ENCODE results near the gene CEACAM5. TPM values are rescaled to one million over a fixed set of nuclear protein-coding genes. Genes with fewer than 3 reads are reported as not detected.

Gene CEACAM5
- total and polyA plus RNA-seq, 2 donors from 2014 or later, result not detected

- Histone ChIP-seq H3K27ac (ENCODE audit: low read depth in 2 of 2, low read length in 2 of 2) (no peak overlapping the region), H3K27me3 (ENCODE audit: control insufficient read depth, insufficient read depth, low read length) (no peaks in the 10 kb centered on the region)
- intact Hi-C loops (cut with DNase I), result no loop called here
Observed at GRCh38 chr19:41688687-41689086, 19.7 kb upstream of the CEACAM5 start.

GRCh38 chr19:41689993-41690800 lies 18.2 kb upstream of the CEACAM5 start:
- no peak overlapping the region for H3K27ac ChIP-seq (ENCODE audit: low read depth in 2 of 2, low read length in 2 of 2)
- no peaks in the 10 kb centered on the region for H3K27me3 ChIP-seq (ENCODE audit: control insufficient read depth, insufficient read depth, low read length)
- no peak overlapping the region for H3K9ac ChIP-seq (ENCODE audit: low read length in 3 of 3)
- H3K4me1 ChIP-seq (ENCODE audit: control insufficient read depth in 2 of 3, insufficient read depth in 2 of 3, low read depth in 1 of 3, low read length in 3 of 3), result no peaks in the 10 kb centered on the region
- intact Hi-C loops (cut with DNase I), result no loop called here
- DNase-seq, result no peak
- no peak for TF ChIP-seq CTCF (IDR thresholded peaks at IDR 0.05; ENCODE audit: borderline replicate concordance, extremely low read depth, insufficient read depth)
- no peak overlapping the region for H3K4me3 ChIP-seq (ENCODE audit: low read length in 3 of 3)
- no peak for FAIRE-seq
- H3K36me3 ChIP-seq (ENCODE audit: control insufficient read depth in 2 of 3, insufficient read depth in 3 of 3, low read length in 3 of 3), result no peaks in the 10 kb centered on the region
- H3K9me3 ChIP-seq (ENCODE audit: control insufficient read depth in 2 of 3, insufficient read depth in 1 of 3, low read length in 3 of 3), result no peaks in the 10 kb centered on the region

More at GRCh38 chr19:41688687-41689086, 19.7 kb upstream of the CEACAM5 start:
- no peak for TF ChIP-seq CTCF (IDR thresholded peaks at IDR 0.05; ENCODE audit: borderline replicate concordance, extremely low read depth, insufficient read depth)
- no peaks in the 10 kb centered on the region for H3K36me3 ChIP-seq (ENCODE audit: control insufficient read depth in 2 of 3, insufficient read depth in 3 of 3, low read length in 3 of 3)
- no peak overlapping the region for H3K4me3 ChIP-seq (ENCODE audit: low read length in 3 of 3)
- no peak overlapping the region for H3K9ac ChIP-seq (ENCODE audit: low read length in 3 of 3)
- no peaks in the 10 kb centered on the region for H3K4me1 ChIP-seq (ENCODE audit: control insufficient read depth in 2 of 3, insufficient read depth in 2 of 3, low read depth in 1 of 3, low read length in 3 of 3)
- DNase-seq, result no peak
- no peaks in the 10 kb centered on the region for H3K9me3 ChIP-seq (ENCODE audit: control insufficient read depth in 2 of 3, insufficient read depth in 1 of 3, low read length in 3 of 3)
- FAIRE-seq, result no peak

- Histone ChIP-seq H3K9me3 (ENCODE audit: control insufficient read depth in 2 of 3, insufficient read depth in 1 of 3, low read length in 3 of 3) (no peaks in the 10 kb centered on the region), H3K4me1 (ENCODE audit: control insufficient read depth in 2 of 3, insufficient read depth in 2 of 3, low read depth in 1 of 3, low read length in 3 of 3) (no peaks in the 10 kb centered on the region), H3K9ac (ENCODE audit: low read length in 3 of 3) (no peak overlapping the region), H3K27ac (ENCODE audit: low read depth in 2 of 2, low read length in 2 of 2) (no peak overlapping the region), H3K27me3 (ENCODE audit: control insufficient read depth, insufficient read depth, low read length) (no peaks in the 10 kb centered on the region), H3K4me3 (ENCODE audit: low read length in 3 of 3) (no peak overlapping the region), H3K36me3 (ENCODE audit: control insufficient read depth in 2 of 3, insufficient read depth in 3 of 3, low read length in 3 of 3) (no peaks in the 10 kb centered on the region)
- FAIRE-seq, result no peak
- no peak for TF ChIP-seq CTCF (IDR thresholded peaks at IDR 0.05; ENCODE audit: borderline replicate concordance, extremely low read depth, insufficient read depth)
- intact Hi-C loops (cut with DNase I), result no loop called here
- no peak for DNase-seq
Observed at GRCh38 chr19:41690801-41691065, 17.7 kb upstream of the CEACAM5 start.
